ENCODE results near the gene CHRNA5.

Gene CHRNA5

GRCh38 chr15:78628227-78628626 lies 62.9 kb downstream of the CHRNA5 start:
- H3K27ac ChIP-seq: no peak overlapping the region
- TF ChIP-seq CTCF (conservative IDR thresholded peaks at IDR 0.05): no peak
- no peak for TF ChIP-seq ZFX (IDR thresholded peaks at IDR 0.05)

GRCh38 chr15:78629031-78629715 lies 63.9 kb downstream of the CHRNA5 start:
- no peak overlapping the region for H3K27ac ChIP-seq

GRCh38 chr15:78629716-78630065 lies 64.4 kb downstream of the CHRNA5 start:
- no peak overlapping the region for H3K27ac ChIP-seq
- TF ChIP-seq ZFX (IDR thresholded peaks at IDR 0.05) (no peak), CTCF (conservative IDR thresholded peaks at IDR 0.05) (no peak)

More at GRCh38 chr15:78629031-78629715, 63.9 kb downstream of the CHRNA5 start:
- TF ChIP-seq CTCF (conservative IDR thresholded peaks at IDR 0.05) (no peak), ZFX (IDR thresholded peaks at IDR 0.05) (no peak)

- no peak overlapping the region for H3K27ac ChIP-seq
- TF ChIP-seq ZFX (IDR thresholded peaks at IDR 0.05) (no peak), CTCF (conservative IDR thresholded peaks at IDR 0.05) (no peak)
These were observed 65.7 kb downstream of the CHRNA5 start for GRCh38 chr15:78630886-78631633.

- TF ChIP-seq ZFX (IDR thresholded peaks at IDR 0.05): no peak
- TF ChIP-seq CTCF (conservative IDR thresholded peaks at IDR 0.05): no peak
These were observed 68.0 kb downstream of the CHRNA5 start for GRCh38 chr15:78633348-78633747.

GRCh38 chr15:78634210-78635145 lies 69.2 kb downstream of the CHRNA5 start:
- H3K27ac ChIP-seq: no peak overlapping the region
- no peak for TF ChIP-seq CTCF (conservative IDR thresholded peaks at IDR 0.05)
- no peak for TF ChIP-seq ZFX (IDR thresholded peaks at IDR 0.05)

More at GRCh38 chr15:78633348-78633747, 68.0 kb downstream of the CHRNA5 start:
- H3K27ac ChIP-seq: no peak overlapping the region
